ENCODE measurements around the gene ROR2.
"Not testable (repeated sequence)": the region's sequence is repeated elsewhere in the genome, so short reads cannot be mapped to it uniquely, and the experiment has no call there.

The ROR2 gene

DNA sequence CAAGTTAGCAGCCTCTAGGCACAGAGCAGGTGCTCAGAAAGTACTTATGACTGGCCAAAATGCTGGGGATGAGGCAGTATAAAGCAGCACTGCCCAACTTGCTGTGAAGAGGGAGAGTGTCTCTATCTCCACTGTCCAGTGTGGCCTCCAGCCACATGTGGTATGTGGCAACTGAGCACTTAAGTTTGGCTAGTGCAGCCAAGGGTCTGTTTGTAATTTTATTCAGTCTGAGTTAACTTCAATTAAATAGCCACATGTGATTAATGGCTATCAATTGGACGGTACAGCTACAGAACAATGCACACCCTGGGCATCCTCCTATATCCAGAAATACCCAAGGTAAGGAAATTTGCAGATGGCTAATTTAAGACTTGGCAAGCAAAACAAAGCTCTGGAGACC lies 26.9 kb downstream of the ROR2 start:
- DNase-seq = no peak

DNA sequence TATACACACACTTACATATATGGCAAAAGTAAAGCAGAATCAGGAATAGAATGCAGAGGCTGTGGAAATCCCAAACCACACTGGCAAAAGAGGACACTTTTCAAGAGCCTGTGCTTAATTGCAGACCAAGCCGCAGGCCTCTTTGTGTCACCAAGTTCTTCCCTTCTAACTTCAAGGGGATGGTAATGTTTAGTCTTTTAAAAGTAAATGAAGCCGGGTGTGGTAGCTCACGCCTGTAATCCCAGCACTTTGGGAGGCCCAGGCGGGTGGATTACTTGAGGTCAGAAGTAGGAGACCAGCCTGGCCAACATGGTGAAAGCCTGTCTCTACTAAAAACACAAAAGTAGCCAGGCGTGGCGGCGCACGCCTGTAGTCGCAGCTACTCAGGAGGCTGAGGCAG lies 28.7 kb downstream of the ROR2 start:
- no peak for DNase-seq

DNA sequence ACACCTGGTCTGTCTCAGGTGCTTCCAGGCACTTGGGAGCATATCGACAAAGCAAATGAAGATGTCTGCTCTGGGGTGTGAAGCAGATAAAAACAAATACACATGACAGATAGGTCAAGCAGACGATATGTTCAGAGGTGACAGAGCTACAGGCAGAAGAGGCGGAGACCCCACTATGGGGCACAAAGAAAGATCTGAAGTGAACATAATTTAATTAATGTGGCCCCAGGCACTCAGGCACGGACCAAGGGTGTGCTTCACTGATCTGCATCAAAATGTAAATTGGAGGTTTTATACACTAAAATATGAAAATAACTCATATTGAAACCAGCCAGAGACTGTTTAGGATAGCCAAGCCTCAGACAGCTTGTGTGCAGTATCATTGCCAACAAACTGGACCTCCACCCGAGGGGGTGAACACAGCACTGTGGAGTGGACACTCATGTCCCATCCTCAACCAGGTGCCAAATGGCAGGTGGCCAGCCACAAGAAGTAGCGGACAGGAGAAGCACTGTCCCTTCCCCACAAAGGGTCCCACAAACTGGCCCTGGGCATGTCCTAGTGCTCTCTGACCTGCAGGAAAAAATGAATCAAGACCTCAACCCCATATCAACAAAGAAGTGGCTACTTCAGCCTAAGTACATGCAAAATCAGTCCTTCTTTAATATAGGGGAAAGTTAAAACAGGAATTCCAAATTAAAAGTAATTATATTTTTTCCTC lies 29.2 kb downstream of the ROR2 start:
- DNase-seq = no peak

DNA sequence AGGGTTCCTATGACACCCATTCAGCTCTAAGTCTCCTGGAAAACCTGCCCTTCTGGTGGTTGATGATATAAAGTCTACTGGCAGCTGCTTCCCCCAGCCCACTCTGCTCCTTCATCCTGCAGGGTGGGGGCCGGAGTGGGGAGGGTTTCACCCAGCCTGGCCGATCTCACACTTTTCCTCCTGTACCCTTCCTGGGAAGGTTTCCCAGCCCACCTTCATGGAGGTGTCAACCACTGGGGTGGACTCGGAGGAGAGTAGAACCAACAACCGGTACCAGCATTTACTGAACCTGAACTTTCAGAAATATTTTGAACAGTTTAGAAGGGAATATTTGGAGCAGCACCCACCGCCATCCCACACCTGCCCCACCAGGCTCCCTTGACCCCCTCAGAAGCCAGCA lies 30.4 kb downstream of the ROR2 start:
- DNase-seq = no peak

GRCh38 chr9:91917436-91917835 lies 32.6 kb downstream of the ROR2 start:
- DNase-seq = no peak

- no peak for DNase-seq
These were observed 34.3 kb downstream of the ROR2 start for GRCh38 chr9:91915524-91916263.

- no peak for DNase-seq
These were observed 35.1 kb downstream of the ROR2 start for GRCh38 chr9:91914937-91915336.

- no peak for DNase-seq
These were observed 35.6 kb downstream of the ROR2 start for GRCh38 chr9:91914404-91914803.

- DNase-seq = no peak
These were observed 36.0 kb downstream of the ROR2 start for GRCh38 chr9:91913986-91914385.

- no peak for DNase-seq
These were observed 36.9 kb downstream of the ROR2 start for GRCh38 chr9:91913096-91913495.

DNA sequence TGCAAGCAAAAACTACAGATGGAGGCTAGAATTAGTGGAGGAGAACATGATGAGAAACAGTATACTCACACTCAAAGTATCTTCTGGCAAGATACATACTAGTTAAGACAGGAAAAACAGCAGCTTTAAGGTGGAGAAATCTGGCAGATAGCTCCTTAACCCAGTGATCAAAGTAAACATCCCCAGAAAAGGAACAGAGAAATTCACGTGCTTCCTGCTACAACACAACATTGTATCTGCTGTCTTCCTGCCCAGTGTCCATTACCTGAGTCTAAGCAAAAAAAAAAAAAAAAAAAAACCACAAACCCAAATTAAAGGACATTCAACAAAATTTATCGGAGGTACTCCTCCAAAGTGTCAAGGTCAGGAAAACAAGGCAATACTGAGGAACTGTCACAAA lies 38.4 kb downstream of the ROR2 start:
- DNase-seq = no peak

GRCh38 chr9:91909256-91909655 lies 40.8 kb downstream of the ROR2 start:
- not testable (repeated sequence) for DNase-seq

GRCh38 chr9:91908746-91909145 lies 41.3 kb downstream of the ROR2 start:
- no peak for DNase-seq

DNA sequence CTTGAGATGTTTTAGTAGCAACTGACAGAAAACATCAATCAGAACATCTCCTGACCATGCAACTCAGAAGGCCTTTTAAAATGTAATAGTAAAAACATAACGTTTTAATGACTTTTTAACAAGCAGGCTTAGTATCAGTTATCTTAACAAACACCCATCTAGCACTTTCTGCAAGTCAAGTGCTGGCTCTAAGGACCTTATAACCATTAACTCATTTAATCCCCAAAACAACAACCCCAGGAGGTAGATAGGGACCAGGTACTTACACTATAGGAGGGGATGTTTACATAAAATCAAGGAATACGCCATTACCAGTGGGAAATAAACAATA lies 41.8 kb downstream of the ROR2 start:
- DNase-seq = no peak

GRCh38 chr9:91907484-91908292 lies 42.3 kb downstream of the ROR2 start:
- DNase-seq = no peak

- DNase-seq = no peak
These were observed 44.0 kb downstream of the ROR2 start for GRCh38 chr9:91905991-91906469.

DNA sequence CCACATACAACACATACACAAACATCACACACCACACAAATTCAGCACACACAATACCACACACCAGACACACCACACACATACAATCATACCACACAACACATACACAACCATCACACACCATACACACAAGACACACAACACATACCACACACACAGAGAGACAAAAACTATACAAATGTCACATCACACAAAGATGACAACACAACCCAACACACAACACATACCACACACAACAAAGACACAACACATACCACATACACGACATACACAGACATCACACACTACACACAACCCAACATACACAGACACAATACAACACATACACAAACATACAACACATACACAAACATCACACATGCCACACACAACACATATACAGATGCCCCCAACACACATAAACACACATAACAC lies 44.8 kb downstream of the ROR2 start:
- DNase-seq = no peak

DNA sequence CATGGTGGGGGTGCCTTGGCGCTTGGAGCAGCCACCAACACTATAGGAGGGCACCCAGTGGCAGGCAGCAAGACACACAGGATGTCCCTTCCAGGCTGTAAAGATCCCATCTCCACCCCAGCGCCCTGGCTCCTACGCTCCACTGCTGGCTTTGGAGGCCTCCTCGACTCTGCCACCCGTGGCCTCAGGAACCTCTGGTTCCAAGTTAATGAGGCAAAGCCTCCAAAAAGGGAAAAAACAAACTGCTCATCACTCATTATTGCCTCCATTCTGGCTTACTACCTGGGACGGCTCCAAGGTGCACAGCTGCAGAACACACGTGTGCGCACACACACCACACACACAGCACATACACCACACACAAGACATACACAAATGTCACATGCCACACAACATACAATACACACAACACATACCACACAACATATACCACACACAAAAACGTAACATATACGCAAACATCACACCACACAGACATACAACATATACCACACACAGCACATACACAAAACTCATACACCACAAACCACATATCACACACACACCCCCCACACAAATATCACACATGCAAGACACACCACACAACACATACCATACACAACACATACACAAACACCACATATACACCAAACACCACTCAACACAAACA lies 45.3 kb downstream of the ROR2 start:
- DNase-seq = no peak

DNA sequence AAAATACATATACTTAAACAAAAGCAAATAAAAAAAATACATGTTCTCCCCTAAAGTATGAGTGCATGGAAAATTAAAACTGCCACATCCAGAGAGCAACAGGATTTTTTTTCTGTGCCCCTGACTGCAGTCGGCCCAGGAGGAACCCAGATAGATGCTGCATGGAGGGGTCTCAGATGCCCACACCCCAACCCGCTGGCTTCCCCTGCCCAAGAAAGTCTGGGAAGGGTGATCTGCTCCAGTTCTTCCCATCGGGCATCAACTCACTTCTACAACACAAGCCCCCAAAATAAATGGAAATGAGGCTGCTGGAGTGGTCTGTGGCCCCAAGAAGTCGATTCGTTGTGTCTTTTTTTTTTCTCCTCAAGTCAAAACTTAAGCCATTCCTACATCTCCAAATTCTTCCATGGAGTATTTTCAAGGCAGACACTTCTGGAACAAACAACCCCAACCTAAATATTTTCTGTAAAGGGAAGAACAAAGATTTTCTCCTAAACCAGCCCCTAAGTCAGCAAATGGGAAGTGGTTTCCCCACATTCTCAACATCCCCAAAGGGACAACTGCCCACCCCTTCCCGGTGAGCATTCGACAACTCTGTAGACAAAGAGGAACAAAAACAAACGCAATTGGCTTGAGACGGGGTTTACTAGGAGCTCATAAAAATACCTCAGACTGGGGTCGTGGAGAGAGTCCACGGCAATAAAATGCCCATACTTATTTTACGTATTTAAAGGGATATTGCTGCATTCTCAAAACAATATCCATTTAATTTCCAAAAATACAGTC lies 46.7 kb downstream of the ROR2 start:
- no peak for DNase-seq

DNA sequence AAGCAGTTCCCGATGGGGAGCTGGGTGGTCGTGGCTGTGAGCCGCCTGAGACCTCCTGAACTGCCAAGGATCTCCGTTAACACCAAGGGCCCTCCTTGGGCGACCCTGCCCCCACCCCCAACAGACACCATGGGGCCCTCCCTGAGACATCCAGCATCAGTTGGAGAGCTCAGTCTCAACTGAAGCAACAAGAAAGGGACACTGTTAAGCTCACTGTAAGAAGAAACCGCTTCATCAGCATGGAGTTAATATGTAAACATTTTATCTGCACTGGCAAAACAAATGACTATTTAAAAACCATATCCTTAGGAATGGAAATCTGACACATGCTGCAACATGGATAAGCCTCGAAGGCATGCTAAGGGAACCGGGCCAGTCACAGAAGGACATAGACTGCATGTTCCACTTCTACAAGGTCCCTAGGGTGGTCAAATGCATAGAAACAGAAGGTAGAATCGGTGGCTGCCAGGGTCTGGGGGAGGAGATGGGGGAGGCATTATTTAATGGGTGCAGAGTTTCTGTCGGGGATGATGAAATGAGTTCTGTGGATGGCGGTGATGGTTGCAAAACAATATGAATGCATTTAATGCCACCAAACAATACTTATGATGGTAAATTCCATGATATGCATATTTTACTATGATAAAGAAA lies 47.4 kb downstream of the ROR2 start:
- no peak for DNase-seq

GRCh38 chr9:91900797-91901177 lies 49.2 kb downstream of the ROR2 start:
- DNase-seq = no peak
